Body of pancreas (tissue), 4 donors: ENCODE results near the gene SNX27. TPM values are rescaled to one million over a fixed set of nuclear protein-coding genes. Genes with fewer than 3 reads are reported as not detected.

Source experiments
- ATAC-seq: fragments of 150-250 bp; one replicate; pipeline ENCODE4 v1.9.1; 2016
- DNase-seq, 4 donors: peaks; one replicate each; pipeline ENCODE4 v3.0.0-alpha.2; 2019
- H3K27ac ChIP-seq, 4 donors: fragments of 200-600 bp; sonication (generic); 1 replicate in 3 of 4; 2 replicates in 1 of 4; pipeline versions ENCODE4 v1.5.1 to v1.6.1; 2016 to 2019; ENCODE audit warnings: mild to moderate bottlenecking in 1 of 4, mixed read lengths in 1 of 4, moderate library complexity in 1 of 4
- H3K27me3 ChIP-seq, 2 donors: fragments of 200-600 bp; sonication (generic); one replicate each; pipeline ENCODE4 v1.6.0; 2016; ENCODE audit warnings: mild to moderate bottlenecking in 1 of 2
- H3K36me3 ChIP-seq, 2 donors: fragments of 200-600 bp; sonication (generic); replicated peaks in 1 of 2; 2 replicates each; pipeline ENCODE4 v1.5.1; 2016; ENCODE audit warnings: low read depth in 2 of 2; ENCODE audit not compliant: insufficient read depth in 1 of 2
- H3K4me1 ChIP-seq: fragments of 200-600 bp; sonication (generic); one replicate; pipeline ENCODE4 v1.6.0; 2016
- H3K4me3 ChIP-seq, 2 donors: fragments of 200-600 bp; sonication (generic); 1 replicate in 1 of 2; 2 replicates in 1 of 2; pipeline ENCODE4 v1.5.1; 2016 to 2019
- H3K9me3 ChIP-seq, 3 donors: fragments of 200-600 bp; sonication (generic); 1 replicate in 2 of 3; 2 replicates in 1 of 3; pipeline ENCODE4 v1.5.1; 2016
- CTCF ChIP-seq, 7 experiments: fragments of 450-650 bp in 4 of 7; fragments of 200-600 bp in 3 of 7; sonication (generic) in 3 of 7; IDR thresholded peaks; one replicate each; pipeline ENCODE4 v1.5.1; 2016 to 2019; ENCODE audit warnings: antibody characterized with exemption in 7 of 7
- POLR2A ChIP-seq, 3 donors: fragments of 450-650 bp; IDR thresholded peaks; one replicate each; pipeline ENCODE4 v1.6.1; 2016; ENCODE audit warnings: antibody characterized with exemption in 3 of 3, mild to moderate bottlenecking in 2 of 3
- WGBS, 2 donors: methylation state at CpG; one replicate each; pipeline ENCODE4 v1.1.5; 2017; 5-methylcytosine and 5-hydroxymethylcytosine counted together
- intact Hi-C: fragments of 100-400 bp; cut with DNase I; formaldehyde crosslinking; loops from one replicate; pipeline ENCODE4 v1.15.1; 2023
- total RNA-seq, 2 donors: library from RNA; depleted of rRNA; stranded (reverse); fragments of >200 nt; gene quantifications; one replicate each; pipeline ENCODE4 v1.1.0, GENCODE V29; 2016

The SNX27 gene
- total RNA-seq, 2 donors from 2014 or later, result 22.3 to 25.7 TPM

- peaks cover 0 to 8% of the 10 kb centered on the region in 2 donors for H3K36me3 ChIP-seq
- no peak for ATAC-seq
- no peak for DNase-seq
- H3K9me3 ChIP-seq, result no peaks in the 10 kb centered on the region
- H3K4me1 ChIP-seq, result peaks cover 3% of the 10 kb centered on the region
- TF ChIP-seq POLR2A (IDR thresholded peaks at IDR 0.05), result no peak
- TF ChIP-seq CTCF (IDR thresholded peaks at IDR 0.05), result no peak
- intact Hi-C loops, result no loop called here
- no peak overlapping the region for H3K4me3 ChIP-seq
- H3K27me3 ChIP-seq, result no peaks in the 10 kb centered on the region
- H3K27ac ChIP-seq, result no peak overlapping the region
- 53 to 63% methylated on average over 3 of the region's 3 CpGs for WGBS, 2 donors
Observed at GRCh38 chr1:151568626-151569088, 43.2 kb upstream of the SNX27 start.

- Histone ChIP-seq H3K27me3 (no peaks in the 10 kb centered on the region), H3K4me1 (peaks cover 3% of the 10 kb centered on the region), H3K36me3 (peaks cover 0 to 9% of the 10 kb centered on the region in 2 donors), H3K4me3 (no peak overlapping the region), H3K27ac (no peak overlapping the region), H3K9me3 (no peaks in the 10 kb centered on the region)
- intact Hi-C loops, result no loop called here
- no peak for TF ChIP-seq POLR2A (IDR thresholded peaks at IDR 0.05)
- no peak for TF ChIP-seq CTCF (IDR thresholded peaks at IDR 0.05)
- no peak for ATAC-seq
- 13 to 48% methylated on average over 1 of the region's 1 CpG for WGBS, 2 donors
- DNase-seq, result peak; percentile 25 to 72 (median 51)
Observed at GRCh38 chr1:151570819-151571218, 41.0 kb upstream of the SNX27 start.

- peaks cover 0 to 28% of the 10 kb centered on the region in 2 donors for H3K36me3 ChIP-seq
- H3K4me3 ChIP-seq, result no peak overlapping the region
- WGBS, 2 donors, result 83% methylated on average over 9 to 12 of the region's 12 CpGs
- H3K27me3 ChIP-seq, result no peaks in the 10 kb centered on the region
- no peak for TF ChIP-seq CTCF (IDR thresholded peaks at IDR 0.05)
- TF ChIP-seq POLR2A (IDR thresholded peaks at IDR 0.05), result no peak
- H3K9me3 ChIP-seq, result no peaks in the 10 kb centered on the region
- ATAC-seq (peak; percentile 9), DNase-seq (no peak)
- intact Hi-C loops, result no loop called here
- no peak overlapping the region for H3K27ac ChIP-seq
- H3K4me1 ChIP-seq, result peaks cover 3% of the 10 kb centered on the region
Observed at GRCh38 chr1:151574575-151575529, 37.0 kb upstream of the SNX27 start.

GRCh38 chr1:151577173-151577572 lies 34.7 kb upstream of the SNX27 start:
- no peaks in the 10 kb centered on the region for H3K4me1 ChIP-seq

More at GRCh38 chr1:151577173-151577572, 34.7 kb upstream of the SNX27 start:
- ATAC-seq (no peak), DNase-seq (no peak)
- WGBS, 2 donors, result 97 to 100% methylated on average over 2 of the region's 2 CpGs
- no peaks in the 10 kb centered on the region for H3K9me3 ChIP-seq
- H3K4me3 ChIP-seq, result no peak overlapping the region
- no peak overlapping the region for H3K27ac ChIP-seq
- H3K36me3 ChIP-seq, result peaks cover 0 to 40% of the 10 kb centered on the region in 2 donors
- no peaks in the 10 kb centered on the region for H3K27me3 ChIP-seq
- intact Hi-C loops, result no loop called here
- TF ChIP-seq POLR2A (IDR thresholded peaks at IDR 0.05), result no peak
- no peak for TF ChIP-seq CTCF (IDR thresholded peaks at IDR 0.05)
